ENCODE measurements around the gene MAGEA4. TPM values are rescaled to one million over a fixed set of nuclear protein-coding genes. Genes with fewer than 3 reads are reported as not detected.

MAGEA4 gene
- total and polyA plus RNA-seq, 2 of the 4 experiments (the other 2 are of a cell fraction): not detected

DNA sequence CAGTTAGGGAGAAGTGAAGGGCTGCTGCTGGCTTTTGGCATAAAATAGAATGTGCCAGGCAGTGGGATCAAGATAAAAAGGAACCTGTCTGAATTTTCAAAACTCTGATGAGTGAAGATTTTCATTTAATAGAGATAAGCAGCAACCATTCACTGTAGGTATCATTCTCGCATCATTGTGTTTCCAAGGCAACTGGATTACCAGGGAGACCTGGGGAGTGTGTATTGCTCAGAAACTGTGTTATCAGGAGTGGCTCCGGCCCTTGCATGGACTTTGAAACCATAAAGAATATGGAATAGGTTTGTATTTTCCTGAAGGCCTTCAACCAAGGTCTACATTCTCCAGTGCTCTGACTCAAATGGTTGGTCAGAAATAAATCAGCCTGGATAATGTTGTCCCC is 23.3 kb upstream of the MAGEA4 start:
- Histone ChIP-seq H3K36me3 (ENCODE audit: control insufficient read depth, insufficient read depth, low read length) (no peaks in the 10 kb centered on the region), H3K4me1 (ENCODE audit: control insufficient read depth, insufficient read depth, low read length) (no peaks in the 10 kb centered on the region), H3K9me3 (ENCODE audit: control insufficient read depth, insufficient read depth, low read length) (peaks cover 4% of the 10 kb centered on the region; the same call in 1 of the 2 replicates), H2BK15ac (ENCODE audit: low read depth, low read length) (no peak overlapping the region), H4K20me1 (ENCODE audit: insufficient read depth, low read length) (no peaks in the 10 kb centered on the region), H3K18ac (ENCODE audit: low read depth, low read length) (no peak overlapping the region), H3K14ac (replicated peaks; ENCODE audit: low read depth, low read length) (no peak overlapping the region), H3K4me2 (ENCODE audit: low read depth, low read length) (no peak overlapping the region), H3K27me3 (ENCODE audit: control insufficient read depth, insufficient read depth, low read length) (no peaks in the 10 kb centered on the region), H3K4me3 (ENCODE audit: insufficient read depth, low read depth, low read length) (no peak overlapping the region), H2BK120ac (ENCODE audit: low read depth, low read length) (no peak overlapping the region), H2AFZ (replicated peaks; ENCODE audit: low read length, poor library complexity) (no peak overlapping the region), H2AK9ac (replicated peaks; ENCODE audit: low read depth, low read length, poor library complexity) (no peak overlapping the region), H3K79me1 (ENCODE audit: low read depth in 1 of 2, low read length in 2 of 2) (no peaks in the 10 kb centered on the region), H2AK5ac (ENCODE audit: low read depth, low read length) (no peak overlapping the region), H2BK5ac (ENCODE audit: low read depth, low read length, poor library complexity, severe bottlenecking) (no peak overlapping the region), H4K91ac (ENCODE audit: insufficient read depth, low read depth, low read length) (no peak overlapping the region), H3K4ac (ENCODE audit: low read depth, low read length) (no peak overlapping the region), H3K9me1 (ENCODE audit: insufficient read depth, low read length) (no peaks in the 10 kb centered on the region), H4K5ac (ENCODE audit: low read depth, low read length) (no peak overlapping the region), H3K23ac (ENCODE audit: low read depth, low read length) (no peak overlapping the region), H3K9ac (ENCODE audit: low read depth, low read length) (no peak overlapping the region), H2BK20ac (ENCODE audit: low read depth, low read length) (no peak overlapping the region), H4K8ac (ENCODE audit: low read depth in 2 of 2, low read length in 2 of 2) (no peak overlapping the region), H3K27ac (ENCODE audit: insufficient read depth, low read length) (no peak overlapping the region), H3K56ac (ENCODE audit: extremely low read depth, insufficient read depth, low read length) (no peak overlapping the region)
- ATAC-seq (ENCODE audit: low read depth) (no peak), DNase-seq (no peak)
- TF ChIP-seq, protein P1, sequence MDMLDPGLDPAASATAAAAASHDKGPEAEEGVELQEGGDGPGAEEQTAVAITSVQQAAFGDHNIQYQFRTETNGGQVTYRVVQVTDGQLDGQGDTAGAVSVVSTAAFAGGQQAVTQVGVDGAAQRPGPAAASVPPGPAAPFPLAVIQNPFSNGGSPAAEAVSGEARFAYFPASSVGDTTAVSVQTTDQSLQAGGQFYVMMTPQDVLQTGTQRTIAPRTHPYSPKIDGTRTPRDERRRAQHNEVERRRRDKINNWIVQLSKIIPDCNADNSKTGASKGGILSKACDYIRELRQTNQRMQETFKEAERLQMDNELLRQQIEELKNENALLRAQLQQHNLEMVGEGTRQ (IDR thresholded peaks at IDR 0.05; ENCODE audit: low read depth, low read length): no peak
- no peak for TF ChIP-seq RCOR1 (IDR thresholded peaks at IDR 0.05; ENCODE audit: insufficient replicate concordance, low read length)
- no peak for TF ChIP-seq MAFK (IDR thresholded peaks at IDR 0.05; ENCODE audit: low read depth, low read length)
- TF ChIP-seq FOS (IDR thresholded peaks at IDR 0.05; ENCODE audit: low read depth, low read length): no peak
- TF ChIP-seq CEBPB (IDR thresholded peaks at IDR 0.05; ENCODE audit: low read depth, low read length): no peak
- no peak for TF ChIP-seq POLR2A (IDR thresholded peaks at IDR 0.05; ENCODE audit: low read depth, low read length)
- intact Hi-C loops (cut with micrococcal nuclease): no loop called here
- dilution Hi-C loops (cut with HindIII; ENCODE audit: low sequenced_read_pairs, unreplicated experiment): no loop called here
- CTCF ChIA-PET: no interaction called here
- no TSS peak for BruUV-seq (replicated peaks)
- WGBS, 2 experiments (ENCODE audit: extremely low coverage in 2 of 2, insufficient read length in 1 of 2): 17% methylated on average over 1 of the region's 2 CpGs; no CpG with 5 or more reads in 1 of the 2 experiments
- POLR2A ChIA-PET (ENCODE audit: unreplicated experiment): no interaction called here
- in situ Hi-C loops (cut with MboI; ENCODE audit: low sequenced_read_pairs): no loop called here

Measured in IMR-90 (cell line).